HepG2 (cell line): ENCODE measurements around the gene QPCT. TPM values are rescaled to one million over a fixed set of nuclear protein-coding genes. Genes with fewer than 3 reads are reported as not detected.
A peak's percentile ranks its signal among the peaks of the same experiment; 100 is the strongest.

Source experiments
- BCL6 ChIP-seq: IDR thresholded peaks from 2 replicates; pipeline ENCODE4 v1.6.1; 2016; ENCODE audit warnings: missing genetic modification reagents, missing compliant biosample characterization
- CC2D1A ChIP-seq: sonication (generic); formaldehyde crosslinking; IDR thresholded peaks from 2 replicates; pipeline ENCODE4 v1.8.1; 2023; ENCODE audit warnings: mild to moderate bottlenecking, missing genetic modification reagents
- DMAP1 ChIP-seq: IDR thresholded peaks from 2 replicates; pipeline ENCODE4 v1.6.1; 2016
- ELF3 ChIP-seq: IDR thresholded peaks from 2 replicates; pipeline ENCODE4 v1.6.1; 2016; ENCODE audit warnings: missing genetic modification reagents, missing compliant biosample characterization
- FOXK2 ChIP-seq: fragments of 450-650 bp; IDR thresholded peaks from 2 replicates; pipeline ENCODE4 v1.6.1; 2016
- HCFC1 ChIP-seq: fragments of 150-350 bp; IDR thresholded peaks from 2 replicates; pipeline ENCODE4 v1.6.1; 2014; ENCODE audit warnings: low read depth, low read length
- JUND ChIP-seq: sonication (generic); formaldehyde crosslinking; IDR thresholded peaks from 2 replicates; pipeline ENCODE4 v1.8.0; 2022; ENCODE audit warnings: mild to moderate bottlenecking, missing genetic modification reagents
- MBNL3 ChIP-seq: fragments of 250-450 bp; sonication (Bioruptor Pico); conservative IDR thresholded peaks from 2 replicates; pipeline ENCODE4 v1.8.0; 2022; ENCODE audit warnings: mild to moderate bottlenecking, inconsistent platforms
- NONO ChIP-seq, 2 experiments: fragments of 450-650 bp in 1 of 2; sonication (generic) in 1 of 2; formaldehyde crosslinking in 1 of 2; IDR thresholded peaks in 1 of 2; conservative IDR thresholded peaks in 1 of 2; 2 replicates each; pipeline versions ENCODE4 v1.6.1 to v1.8.0; 2017 to 2022; ENCODE audit warnings: mild to moderate bottlenecking in 1 of 2, missing genetic modification reagents in 1 of 2, moderate library complexity in 1 of 2
- RARA ChIP-seq: IDR thresholded peaks from 2 replicates; pipeline ENCODE4 v1.6.1; 2016; ENCODE audit warnings: missing genetic modification reagents, missing compliant biosample characterization
- SMC3 ChIP-seq: IDR thresholded peaks from 2 replicates; pipeline ENCODE4 v1.6.1; 2011; ENCODE audit warnings: low read length, improper control_type of control experiment
- STAT5B ChIP-seq: sonication (generic); formaldehyde crosslinking; IDR thresholded peaks from 2 replicates; pipeline ENCODE4 v1.4.0; 2020; ENCODE audit warnings: missing genetic modification reagents
- TRAFD1 ChIP-seq: sonication (generic); formaldehyde crosslinking; IDR thresholded peaks from 2 replicates; pipeline ENCODE4 v1.5.1; 2020; ENCODE audit warnings: missing genetic modification reagents, mild to moderate bottlenecking, borderline replicate concordance
- ZNF235 ChIP-seq: sonication (generic); formaldehyde crosslinking; IDR thresholded peaks from 2 replicates; pipeline ENCODE4 v1.8.1; 2023; ENCODE audit warnings: mild to moderate bottlenecking, missing genetic modification reagents, borderline replicate concordance
- ZNF33A ChIP-seq: sonication (generic); formaldehyde crosslinking; IDR thresholded peaks from 2 replicates; pipeline ENCODE4 v1.5.1; 2020; ENCODE audit warnings: missing genetic modification reagents, mild to moderate bottlenecking, moderate library complexity, borderline replicate concordance
- ZNF460 ChIP-seq: sonication (generic); formaldehyde crosslinking; IDR thresholded peaks from 2 replicates; pipeline ENCODE4 v1.5.1; 2020; ENCODE audit warnings: missing genetic modification reagents, mild to moderate bottlenecking, borderline replicate concordance
- ZNF589 ChIP-seq: sonication (generic); formaldehyde crosslinking; conservative IDR thresholded peaks from 2 replicates; pipeline ENCODE4 v1.8.0; 2022; ENCODE audit warnings: mild to moderate bottlenecking, moderate library complexity, missing genetic modification reagents
- ZNF776 ChIP-seq: sonication (generic); formaldehyde crosslinking; IDR thresholded peaks from 2 replicates; pipeline ENCODE4 v1.4.0; 2020; ENCODE audit warnings: mild to moderate bottlenecking, missing genetic modification reagents
- ZNF83 ChIP-seq: sonication (generic); formaldehyde crosslinking; IDR thresholded peaks from 2 replicates; pipeline ENCODE4 v1.4.0; 2020; ENCODE audit warnings: missing genetic modification reagents, mild to moderate bottlenecking, borderline replicate concordance
- polyA plus RNA-seq, 8 experiments: library from polyadenylated mRNA; depleted of rRNA in 3 of 8; stranded (reverse) in 7 of 8; unstranded in 1 of 8; fragments of >200 nt; fragmentation: Illumina TruSeq in 4 of 8; extraction: Trizol in 4 of 8; gene quantifications; 2 replicates each; pipeline versions ENCODE4 v1.2.1 to v1.2.3, GENCODE V29; 2011 to 2016; ENCODE audit warnings: low read depth in 4 of 8, missing spikeins in 1 of 8, mixed read lengths in 1 of 8; ENCODE audit not compliant: insufficient read depth in 1 of 8
- total RNA-seq, 5 experiments: library from RNA; depleted of rRNA; stranded (reverse); fragments of >200 nt; fragmentation: Illumina TruSeq; extraction: Trizol; gene quantifications; 2 replicates each; pipeline ENCODE4 v1.2.3, GENCODE V29; 2016; ENCODE audit warnings: low read depth in 1 of 5
- TF ChIP-seq, protein P1 (sequence below): sonication (generic); formaldehyde crosslinking; IDR thresholded peaks from 2 replicates; pipeline ENCODE4 v1.4.0; 2020; ENCODE audit warnings: low read depth, mild to moderate bottlenecking, missing genetic modification reagents
- TF ChIP-seq, protein P2 (sequence below): sonication (generic); formaldehyde crosslinking; IDR thresholded peaks from 2 replicates; pipeline ENCODE4 v1.5.1; 2020; ENCODE audit warnings: mild to moderate bottlenecking, missing genetic modification reagents
- TF ChIP-seq, protein P3 (sequence below): sonication (generic); formaldehyde crosslinking; IDR thresholded peaks from 2 replicates; pipeline ENCODE4 v1.4.0; 2020; ENCODE audit warnings: missing genetic modification reagents

The QPCT gene
- total and polyA plus RNA-seq, 2 of the 13 experiments (the other 11 are each of a cell fraction or from before 2014, with no cell fraction given): 0.77 to 1.2 TPM

- TF ChIP-seq, protein P1, sequence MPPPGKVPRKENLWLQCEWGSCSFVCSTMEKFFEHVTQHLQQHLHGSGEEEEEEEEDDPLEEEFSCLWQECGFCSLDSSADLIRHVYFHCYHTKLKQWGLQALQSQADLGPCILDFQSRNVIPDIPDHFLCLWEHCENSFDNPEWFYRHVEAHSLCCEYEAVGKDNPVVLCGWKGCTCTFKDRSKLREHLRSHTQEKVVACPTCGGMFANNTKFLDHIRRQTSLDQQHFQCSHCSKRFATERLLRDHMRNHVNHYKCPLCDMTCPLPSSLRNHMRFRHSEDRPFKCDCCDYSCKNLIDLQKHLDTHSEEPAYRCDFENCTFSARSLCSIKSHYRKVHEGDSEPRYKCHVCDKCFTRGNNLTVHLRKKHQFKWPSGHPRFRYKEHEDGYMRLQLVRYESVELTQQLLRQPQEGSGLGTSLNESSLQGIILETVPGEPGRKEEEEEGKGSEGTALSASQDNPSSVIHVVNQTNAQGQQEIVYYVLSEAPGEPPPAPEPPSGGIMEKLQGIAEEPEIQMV: no peak; the same call in 1 of the 2 replicates
- no peak for TF ChIP-seq TRAFD1 (CRISPR knock-in tag)
- peak; percentile 82; the same call in 1 of the 2 replicates for TF ChIP-seq ZNF83 (CRISPR knock-in tag)
- no peak for TF ChIP-seq STAT5B
- TF ChIP-seq JUND (CRISPR knock-in tag): no peak
- TF ChIP-seq, protein P2, sequence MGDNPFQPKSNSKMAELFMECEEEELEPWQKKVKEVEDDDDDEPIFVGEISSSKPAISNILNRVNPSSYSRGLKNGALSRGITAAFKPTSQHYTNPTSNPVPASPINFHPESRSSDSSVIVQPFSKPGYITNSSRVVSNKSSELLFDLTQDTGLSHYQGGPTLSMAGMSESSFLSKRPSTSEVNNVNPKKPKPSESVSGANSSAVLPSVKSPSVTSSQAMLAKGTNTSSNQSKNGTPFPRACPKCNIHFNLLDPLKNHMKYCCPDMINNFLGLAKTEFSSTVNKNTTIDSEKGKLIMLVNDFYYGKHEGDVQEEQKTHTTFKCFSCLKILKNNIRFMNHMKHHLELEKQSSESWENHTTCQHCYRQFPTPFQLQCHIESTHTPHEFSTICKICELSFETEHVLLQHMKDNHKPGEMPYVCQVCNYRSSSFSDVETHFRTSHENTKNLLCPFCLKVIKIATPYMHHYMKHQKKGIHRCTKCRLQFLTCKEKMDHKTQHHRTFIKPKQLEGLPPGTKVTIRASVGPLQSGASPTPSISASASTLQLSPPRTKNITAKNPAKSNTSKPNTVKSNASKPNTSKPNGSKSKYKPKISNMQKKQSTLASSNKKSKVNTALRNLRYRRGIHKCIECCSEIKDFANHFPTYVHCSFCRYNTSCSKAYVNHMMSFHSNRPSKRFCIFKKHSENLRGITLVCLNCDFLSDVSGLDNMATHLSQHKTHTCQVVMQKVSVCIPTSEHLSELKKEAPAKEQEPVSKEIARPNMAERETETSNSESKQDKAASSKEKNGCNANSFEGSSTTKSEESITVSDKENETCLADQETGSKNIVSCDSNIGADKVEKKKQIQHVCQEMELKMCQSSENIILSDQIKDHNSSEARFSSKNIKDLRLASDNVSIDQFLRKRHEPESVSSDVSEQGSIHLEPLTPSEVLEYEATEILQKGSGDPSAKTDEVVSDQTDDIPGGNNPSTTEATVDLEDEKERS: 0 out of 2 replicates have a peak, but pooled peaks have one; percentile 20
- no peak for TF ChIP-seq MBNL3 (CRISPR knock-in tag)
- TF ChIP-seq ELF3 (CRISPR knock-in tag): no peak; the same call in 1 of the 2 replicates
- TF ChIP-seq ZNF33A (CRISPR knock-in tag): no peak
- TF ChIP-seq RARA (CRISPR knock-in tag): no peak
- TF ChIP-seq FOXK2: no peak
- TF ChIP-seq DMAP1: no peak; the same call in 1 of the 2 replicates
- no peak for TF ChIP-seq CC2D1A (CRISPR knock-in tag)
- TF ChIP-seq ZNF776 (CRISPR knock-in tag): peak; percentile 70
- peak; percentile 67 for TF ChIP-seq HCFC1
- TF ChIP-seq ZNF460 (CRISPR knock-in tag): no peak
- no peak for TF ChIP-seq BCL6 (CRISPR knock-in tag)
- 0 out of 2 replicates have a peak, but pooled peaks have one; percentile 42 for TF ChIP-seq ZNF589 (CRISPR knock-in tag)
- TF ChIP-seq SMC3: no peak
- TF ChIP-seq ZNF235 (CRISPR knock-in tag): peak; percentile 78; the same call in 1 of the 2 replicates
- TF ChIP-seq, protein P3, sequence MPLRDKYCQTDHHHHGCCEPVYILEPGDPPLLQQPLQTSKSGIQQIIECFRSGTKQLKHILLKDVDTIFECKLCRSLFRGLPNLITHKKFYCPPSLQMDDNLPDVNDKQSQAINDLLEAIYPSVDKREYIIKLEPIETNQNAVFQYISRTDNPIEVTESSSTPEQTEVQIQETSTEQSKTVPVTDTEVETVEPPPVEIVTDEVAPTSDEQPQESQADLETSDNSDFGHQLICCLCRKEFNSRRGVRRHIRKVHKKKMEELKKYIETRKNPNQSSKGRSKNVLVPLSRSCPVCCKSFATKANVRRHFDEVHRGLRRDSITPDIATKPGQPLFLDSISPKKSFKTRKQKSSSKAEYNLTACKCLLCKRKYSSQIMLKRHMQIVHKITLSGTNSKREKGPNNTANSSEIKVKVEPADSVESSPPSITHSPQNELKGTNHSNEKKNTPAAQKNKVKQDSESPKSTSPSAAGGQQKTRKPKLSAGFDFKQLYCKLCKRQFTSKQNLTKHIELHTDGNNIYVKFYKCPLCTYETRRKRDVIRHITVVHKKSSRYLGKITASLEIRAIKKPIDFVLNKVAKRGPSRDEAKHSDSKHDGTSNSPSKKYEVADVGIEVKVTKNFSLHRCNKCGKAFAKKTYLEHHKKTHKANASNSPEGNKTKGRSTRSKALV (CRISPR knock-in tag): no peak
- no peak for TF ChIP-seq NONO (IDR thresholded peaks at IDR 0.05)
- TF ChIP-seq NONO (CRISPR knock-in tag; conservative IDR thresholded peaks at IDR 0.05): no peak
Measured at GRCh38 chr2:37324786-37325624, 19.4 kb upstream of the QPCT start, which contains the start of gene PRKD3 (continued).
